HepG2 (cell line): ENCODE measurements around the gene OLAH. TPM values are rescaled to one million over a fixed set of nuclear protein-coding genes. Genes with fewer than 3 reads are reported as not detected.

ENCODE experiments used
- ARHGAP35 ChIP-seq: sonication (generic); formaldehyde crosslinking; IDR thresholded peaks from 2 replicates; pipeline ENCODE4 v1.9.0; 2022; ENCODE audit warnings: mild to moderate bottlenecking, inconsistent platforms, moderate library complexity, missing genetic modification reagents, borderline replicate concordance
- ATAD3A ChIP-seq: sonication (generic); formaldehyde crosslinking; IDR thresholded peaks from 2 replicates; pipeline ENCODE4 v1.4.0; 2020; ENCODE audit warnings: missing genetic modification reagents
- FOXO4 ChIP-seq: sonication (generic); formaldehyde crosslinking; conservative IDR thresholded peaks from 2 replicates; pipeline ENCODE4 v1.8.1; 2023; ENCODE audit warnings: missing genetic modification reagents
- GZF1 ChIP-seq: sonication (generic); formaldehyde crosslinking; IDR thresholded peaks from 2 replicates; pipeline ENCODE4 v1.5.1; 2020; ENCODE audit warnings: mild to moderate bottlenecking, missing genetic modification reagents
- KDM4B ChIP-seq: sonication (generic); formaldehyde crosslinking; IDR thresholded peaks from 2 replicates; pipeline ENCODE4 v1.4.0; 2020; ENCODE audit warnings: missing genetic modification reagents
- MLX ChIP-seq: IDR thresholded peaks from 2 replicates; pipeline ENCODE4 v1.6.1; 2016
- NR2F6 ChIP-seq, 2 experiments: IDR thresholded peaks; 2 replicates each; pipeline ENCODE4 v1.6.1; 2016; ENCODE audit warnings: antibody characterized with exemption in 1 of 2, mild to moderate bottlenecking in 1 of 2
- RBM39 ChIP-seq: fragments of 200-400 bp; formaldehyde crosslinking; IDR thresholded peaks from one replicate; pipeline ENCODE4 v1.6.1; 2018; ENCODE audit warnings: antibody characterized with exemption, mild to moderate bottlenecking, low read depth, low read length; ENCODE audit not compliant: poor library complexity, severe bottlenecking
- RFXANK ChIP-seq: IDR thresholded peaks from 2 replicates; pipeline ENCODE4 v1.6.1; 2016
- RNF2 ChIP-seq: fragments of 450-650 bp; conservative IDR thresholded peaks from 2 replicates; pipeline ENCODE4 v1.6.1; 2016; ENCODE audit warnings: low read depth
- RORA ChIP-seq: sonication (generic); formaldehyde crosslinking; IDR thresholded peaks from 2 replicates; pipeline ENCODE4 v1.5.0; 2020; ENCODE audit warnings: mild to moderate bottlenecking, missing genetic modification reagents, moderate library complexity
- SOX13 ChIP-seq, 3 experiments: fragments of 450-650 bp in 1 of 3; sonication (generic) in 1 of 3; formaldehyde crosslinking in 1 of 3; IDR thresholded peaks in 2 of 3; conservative IDR thresholded peaks in 1 of 3; 2 replicates each; pipeline versions ENCODE4 v1.5.0 to v1.6.1; 2016 to 2020; ENCODE audit warnings: antibody characterized with exemption in 1 of 3, mild to moderate bottlenecking in 1 of 3, missing compliant biosample characterization in 1 of 3, missing genetic modification reagents in 1 of 3, moderate library complexity in 1 of 3
- SP2 ChIP-seq: sonication (generic); formaldehyde crosslinking; IDR thresholded peaks from 2 replicates; pipeline ENCODE4 v1.5.1; 2020; ENCODE audit warnings: mild to moderate bottlenecking, missing genetic modification reagents
- SPEN ChIP-seq: sonication (generic); formaldehyde crosslinking; IDR thresholded peaks from 2 replicates; pipeline ENCODE4 v1.5.1; 2020; ENCODE audit warnings: low read depth, mild to moderate bottlenecking, missing genetic modification reagents
- ZFY ChIP-seq: sonication (generic); formaldehyde crosslinking; IDR thresholded peaks from 2 replicates; pipeline ENCODE4 v1.4.0; 2020; ENCODE audit warnings: missing genetic modification reagents
- ZNF331 ChIP-seq: sonication (generic); formaldehyde crosslinking; IDR thresholded peaks from 2 replicates; pipeline ENCODE4 v1.4.0; 2020; ENCODE audit warnings: missing genetic modification reagents
- ZNF501 ChIP-seq: sonication (generic); formaldehyde crosslinking; IDR thresholded peaks from 2 replicates; pipeline ENCODE4 v1.5.1; 2020; ENCODE audit warnings: mild to moderate bottlenecking, moderate library complexity, missing genetic modification reagents
- ZNF543 ChIP-seq: sonication (generic); formaldehyde crosslinking; IDR thresholded peaks from 2 replicates; pipeline ENCODE4 v1.4.0; 2020; ENCODE audit warnings: mild to moderate bottlenecking, missing genetic modification reagents
- ZNF549 ChIP-seq: sonication (generic); formaldehyde crosslinking; IDR thresholded peaks from 2 replicates; pipeline ENCODE4 v1.5.0; 2020; ENCODE audit warnings: missing genetic modification reagents
- ZNF703 ChIP-seq: sonication (generic); formaldehyde crosslinking; IDR thresholded peaks from 2 replicates; pipeline ENCODE4 v1.5.1; 2020; ENCODE audit warnings: missing genetic modification reagents, mild to moderate bottlenecking, moderate library complexity, borderline replicate concordance
- ZSCAN5A ChIP-seq: sonication (generic); formaldehyde crosslinking; IDR thresholded peaks from 2 replicates; pipeline ENCODE4 v1.8.0; 2022; ENCODE audit warnings: mild to moderate bottlenecking, missing genetic modification reagents, borderline replicate concordance
- polyA plus RNA-seq, 8 experiments: library from polyadenylated mRNA; depleted of rRNA in 3 of 8; stranded (reverse) in 7 of 8; unstranded in 1 of 8; fragments of >200 nt; fragmentation: Illumina TruSeq in 4 of 8; extraction: Trizol in 4 of 8; gene quantifications; 2 replicates each; pipeline versions ENCODE4 v1.2.1 to v1.2.3, GENCODE V29; 2011 to 2016; ENCODE audit warnings: low read depth in 4 of 8, missing spikeins in 1 of 8, mixed read lengths in 1 of 8; ENCODE audit not compliant: insufficient read depth in 1 of 8
- total RNA-seq, 5 experiments: library from RNA; depleted of rRNA; stranded (reverse); fragments of >200 nt; fragmentation: Illumina TruSeq; extraction: Trizol; gene quantifications; 2 replicates each; pipeline ENCODE4 v1.2.3, GENCODE V29; 2016; ENCODE audit warnings: low read depth in 1 of 5
- TF ChIP-seq, protein P1 (sequence below): sonication (generic); formaldehyde crosslinking; IDR thresholded peaks from 2 replicates; pipeline ENCODE4 v1.5.0; 2020; ENCODE audit warnings: missing genetic modification reagents
- TF ChIP-seq, protein P2 (sequence below): sonication (generic); formaldehyde crosslinking; IDR thresholded peaks from 2 replicates; pipeline ENCODE4 v1.8.0; 2022; ENCODE audit warnings: low read depth, missing genetic modification reagents

Gene OLAH
- total and polyA plus RNA-seq, 2 of the 13 experiments (the other 11 are each of a cell fraction or from before 2014, with no cell fraction given), result 0.13 TPM; not detected in 1

DNA sequence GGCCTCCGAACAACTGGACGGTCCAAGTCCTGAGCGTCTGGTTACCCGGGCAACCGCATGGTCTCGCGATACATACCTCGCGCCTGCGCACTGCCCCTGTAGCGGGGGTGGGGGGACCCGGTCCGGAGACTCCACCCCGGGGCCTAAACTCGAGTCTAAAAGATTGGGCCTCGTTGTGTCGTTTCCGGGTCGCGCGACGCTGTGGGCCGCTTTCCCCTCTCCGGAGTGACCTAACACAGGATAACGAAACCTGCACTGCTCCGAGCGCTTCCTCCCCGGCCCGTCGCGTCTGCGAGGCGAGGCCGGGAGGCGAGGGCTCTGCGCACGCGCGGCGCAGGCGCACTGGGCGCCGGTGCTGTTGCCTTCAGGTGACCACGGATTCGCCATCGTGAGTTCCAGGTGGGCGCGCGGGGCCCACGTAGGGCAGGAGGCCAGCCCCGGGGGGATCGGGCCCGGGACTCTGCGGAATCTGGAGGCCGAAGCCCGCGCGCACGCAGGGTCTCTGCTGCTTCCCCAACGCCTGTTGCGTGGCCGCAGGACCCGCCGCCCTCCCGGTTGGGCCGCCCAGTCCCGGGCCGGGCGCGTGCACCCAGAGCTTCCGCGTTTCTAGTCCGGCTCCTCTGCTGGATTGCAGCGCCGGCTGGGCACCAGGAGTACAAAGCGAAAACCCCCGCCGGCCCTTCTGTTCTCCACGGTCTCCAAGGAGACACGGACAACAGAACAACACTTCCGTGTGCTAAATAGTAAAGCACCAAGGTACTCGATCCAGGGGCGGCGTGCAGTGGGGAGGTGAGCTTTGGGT is 53.5 kb downstream of the OLAH start, which contains the start of gene RPP38 (continued):
- peak; percentile 64 for TF ChIP-seq RBM39
- no peak for TF ChIP-seq SOX13 (IDR thresholded peaks at IDR 0.05)
- no peak; a peak in 2 of 4 replicates for TF ChIP-seq SOX13 (CRISPR knock-in tag; conservative IDR thresholded peaks at IDR 0.05 in 1 of 2, IDR thresholded peaks at IDR 0.05 in 1 of 2)
- TF ChIP-seq ZNF703, result peak; percentile 68; the same call in 1 of the 2 replicates
- no peak for TF ChIP-seq MLX (CRISPR knock-in tag)
- no peak for TF ChIP-seq RFXANK (CRISPR knock-in tag)
- TF ChIP-seq ZNF543 (CRISPR knock-in tag), result peak; percentile 79; the same call in 1 of the 2 replicates
- TF ChIP-seq ARHGAP35 (CRISPR knock-in tag), result peak; percentile 94; the same call in 1 of the 2 replicates
- peak; percentile 51; the same call in 1 of the 2 replicates for TF ChIP-seq ATAD3A
- no peak for TF ChIP-seq GZF1
- 0 out of 2 replicates have a peak, but pooled peaks have one; percentile 91 for TF ChIP-seq FOXO4 (CRISPR knock-in tag)
- peak; percentile 62; the same call in 1 of the 2 replicates for TF ChIP-seq ZNF549 (CRISPR knock-in tag)
- TF ChIP-seq NR2F6 (IDR thresholded peaks at IDR 0.05), result no peak
- 0 out of 2 replicates have a peak, but pooled peaks have one; percentile 11 for TF ChIP-seq NR2F6 (CRISPR knock-in tag; IDR thresholded peaks at IDR 0.05)
- TF ChIP-seq, protein P1, sequence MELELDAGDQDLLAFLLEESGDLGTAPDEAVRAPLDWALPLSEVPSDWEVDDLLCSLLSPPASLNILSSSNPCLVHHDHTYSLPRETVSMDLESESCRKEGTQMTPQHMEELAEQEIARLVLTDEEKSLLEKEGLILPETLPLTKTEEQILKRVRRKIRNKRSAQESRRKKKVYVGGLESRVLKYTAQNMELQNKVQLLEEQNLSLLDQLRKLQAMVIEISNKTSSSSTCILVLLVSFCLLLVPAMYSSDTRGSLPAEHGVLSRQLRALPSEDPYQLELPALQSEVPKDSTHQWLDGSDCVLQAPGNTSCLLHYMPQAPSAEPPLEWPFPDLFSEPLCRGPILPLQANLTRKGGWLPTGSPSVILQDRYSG (CRISPR knock-in tag), result no peak
- peak; percentile 99 for TF ChIP-seq ZFY
- no peak for TF ChIP-seq KDM4B
- no peak; the same call in 1 of the 2 replicates for TF ChIP-seq SP2
- peak; percentile 27; the same call in 1 of the 2 replicates for TF ChIP-seq ZNF331 (CRISPR knock-in tag)
- 0 out of 2 replicates have a peak, but pooled peaks have one; percentile 85 for TF ChIP-seq ZSCAN5A
- TF ChIP-seq RNF2, result peak; percentile 87; the same call in 1 of the 2 replicates
- TF ChIP-seq SPEN, result peak; percentile 93
- no peak for TF ChIP-seq RORA
- TF ChIP-seq, protein P2, sequence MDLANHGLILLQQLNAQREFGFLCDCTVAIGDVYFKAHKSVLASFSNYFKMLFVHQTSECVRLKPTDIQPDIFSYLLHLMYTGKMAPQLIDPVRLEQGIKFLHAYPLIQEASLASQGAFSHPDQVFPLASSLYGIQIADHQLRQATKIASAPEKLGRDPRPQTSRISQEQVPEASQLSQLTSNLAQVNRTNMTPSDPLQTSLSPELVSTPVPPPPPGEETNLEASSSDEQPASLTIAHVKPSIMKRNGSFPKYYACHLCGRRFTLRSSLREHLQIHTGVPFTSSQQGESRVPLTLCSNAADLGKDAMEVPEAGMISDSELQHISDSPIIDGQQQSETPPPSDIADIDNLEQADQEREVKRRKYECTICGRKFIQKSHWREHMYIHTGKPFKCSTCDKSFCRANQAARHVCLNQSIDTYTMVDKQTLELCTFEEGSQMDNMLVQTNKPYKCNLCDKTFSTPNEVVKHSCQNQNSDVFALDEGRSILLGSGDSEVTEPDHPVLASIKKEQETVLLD, result peak; percentile 77
- peak; percentile 97 for TF ChIP-seq ZNF501 (CRISPR knock-in tag)
